ENCODE data around the gene OR2AG2. TPM values are rescaled to one million over a fixed set of nuclear protein-coding genes. Genes with fewer than 3 reads are reported as not detected.

The OR2AG2 gene
- total and polyA plus RNA-seq, 9 of the 15 experiments (the other 6 are each of a cell fraction or from before 2014, with no cell fraction given): 0.15 to 0.91 (median 0.55) TPM

- in situ Hi-C loops (cut with MboI): no loop called here
- FAIRE-seq: no peak
- WGBS (ENCODE audit: insufficient coverage, low coverage, missing lambda C conversion rate): 16% methylated on average over 2 of the region's 2 CpGs
- ChIA-PET POLR2A (interaction anchor here (0.7 kb wide), 1 partner anchor 265 kb away, joined by 3 read pairs; no protein-coding TSS in a partner anchor), CTCF (ENCODE audit: low intra/inter-chr PET ratio) (no interaction called here)
- no peaks in the 10 kb centered on the region for H3K9me3 ChIP-seq (replicated peaks; ENCODE audit: control insufficient read depth, insufficient read depth, low read depth, low read length)
- no peak overlapping the region for H3K27ac ChIP-seq (ENCODE audit: extremely low read depth, low read depth, low read length)
- H3K4me1 ChIP-seq (replicated peaks in 1 of 2; ENCODE audit: control insufficient read depth in 2 of 2, insufficient read depth in 2 of 2, low read length in 2 of 2): no peaks in the 10 kb centered on the region
- H3K27me3 ChIP-seq (ENCODE audit: control insufficient read depth in 2 of 2, insufficient read depth in 2 of 2, low read length in 2 of 2): no peaks in the 10 kb centered on the region; a peak in 2 of 5 replicates
- ATAC-seq: no peak
- no peak overlapping the region for H3K4me3 ChIP-seq
- no peak overlapping the region for H3K4me2 ChIP-seq (ENCODE audit: insufficient read depth, low read length)
- no peaks in the 10 kb centered on the region for H3K36me3 ChIP-seq (ENCODE audit: control insufficient read depth, insufficient read depth, low read length)
- no peaks in the 10 kb centered on the region for H3K79me2 ChIP-seq (ENCODE audit: control insufficient read depth, insufficient read depth, low read length)
- intact Hi-C loops (cut with micrococcal nuclease): no loop called here
- H3K9me1 ChIP-seq (ENCODE audit: control insufficient read depth, insufficient read depth, low read length): no peaks in the 10 kb centered on the region
- no TSS peak for BruUV-seq (replicated peaks)
- DNase-seq (ENCODE audit: extremely low read depth in 1 of 4, low spot score in 3 of 4): no peak
- no peak overlapping the region for H3K9ac ChIP-seq (ENCODE audit: insufficient read depth in 1 of 2, low read depth in 2 of 2, low read length in 2 of 2)
- H2AFZ ChIP-seq (ENCODE audit: low read depth, low read length): no peak overlapping the region
- no peaks in the 10 kb centered on the region for H4K20me1 ChIP-seq (replicated peaks; ENCODE audit: control insufficient read depth, insufficient read depth, low read length)
- TF ChIP-seq MYC (IDR thresholded peaks at IDR 0.05; ENCODE audit: low read depth, low read length): no peak
- TF ChIP-seq MYC (CRISPR knock-in tag; IDR thresholded peaks at IDR 0.05; ENCODE audit: borderline replicate concordance, low read depth): no peak
- no peak for TF ChIP-seq ZBTB26 (CRISPR knock-in tag; IDR thresholded peaks at IDR 0.05)
- TF ChIP-seq CBX1 (IDR thresholded peaks at IDR 0.05; ENCODE audit: low read depth): no peak
- TF ChIP-seq EP300 (IDR thresholded peaks at IDR 0.05; ENCODE audit: low read length): no peak
- TF ChIP-seq BRF2 (IDR thresholded peaks at IDR 0.05; ENCODE audit: borderline replicate concordance, insufficient read depth, insufficient read length): no peak
- no peak for TF ChIP-seq ATF4 (CRISPR knock-in tag; IDR thresholded peaks at IDR 0.05)
- TF ChIP-seq ZNF699 (CRISPR knock-in tag; IDR thresholded peaks at IDR 0.05; ENCODE audit: insufficient replicate concordance): no peak
- TF ChIP-seq NEUROD1 (IDR thresholded peaks at IDR 0.05; ENCODE audit: borderline replicate concordance, low read depth, low read length, partially characterized antibody): no peak
- TF ChIP-seq ZNF184 (CRISPR knock-in tag; IDR thresholded peaks at IDR 0.05): no peak
- no peak for TF ChIP-seq ZFP91 (CRISPR knock-in tag; IDR thresholded peaks at IDR 0.05)
- no peak for TF ChIP-seq SUPT5H (IDR thresholded peaks at IDR 0.05)
- TF ChIP-seq RERE (CRISPR knock-in tag; IDR thresholded peaks at IDR 0.05; ENCODE audit: borderline replicate concordance): no peak
Measured at GRCh38 chr11:6790546-6790945, 18.8 kb upstream of the OR2AG2 start.

Measured in K562 (cell line).